ENCODE data around the gene MICAL3.

MICAL3 gene

GRCh38 chr22:17788528-17789378 is 235.6 kb downstream of the MICAL3 start:
- DNase-seq (ENCODE audit: low read depth) = no peak

GRCh38 chr22:17787716-17788330 is 236.5 kb downstream of the MICAL3 start:
- DNase-seq (ENCODE audit: low read depth) = no peak

GRCh38 chr22:17787241-17787640 is 237.1 kb downstream of the MICAL3 start:
- no peak for DNase-seq (ENCODE audit: low read depth)

- no peak for DNase-seq (ENCODE audit: low read depth)
Observed at GRCh38 chr22:17786435-17787161, 237.8 kb downstream of the MICAL3 start.

- peak; percentile 62 for DNase-seq (ENCODE audit: low read depth)
Observed at GRCh38 chr22:17785185-17786184, 238.9 kb downstream of the MICAL3 start.

GRCh38 chr22:17784776-17785175 is 239.6 kb downstream of the MICAL3 start:
- no peak for DNase-seq (ENCODE audit: low read depth)

GRCh38 chr22:17783773-17784480 is 240.4 kb downstream of the MICAL3 start:
- no peak for DNase-seq (ENCODE audit: low read depth)

GRCh38 chr22:17783312-17783711 is 241.0 kb downstream of the MICAL3 start:
- DNase-seq (ENCODE audit: low read depth) = no peak

- no peak for DNase-seq (ENCODE audit: low read depth)
Observed at GRCh38 chr22:17782621-17783020, 241.7 kb downstream of the MICAL3 start.

- DNase-seq (ENCODE audit: low read depth) = no peak
Observed at GRCh38 chr22:17782158-17782557, 242.2 kb downstream of the MICAL3 start.

- DNase-seq (ENCODE audit: low read depth) = peak; percentile 49
Observed at GRCh38 chr22:17781319-17782031, 242.9 kb downstream of the MICAL3 start.

GRCh38 chr22:17780741-17781318 is 243.5 kb downstream of the MICAL3 start:
- no peak for DNase-seq (ENCODE audit: low read depth)

- no peak for DNase-seq (ENCODE audit: low read depth)
Observed at GRCh38 chr22:17780116-17780740, 244.1 kb downstream of the MICAL3 start.

- DNase-seq (ENCODE audit: low read depth) = no peak
Observed at GRCh38 chr22:17779286-17780115, 244.9 kb downstream of the MICAL3 start.

GRCh38 chr22:17778412-17778976 is 245.9 kb downstream of the MICAL3 start:
- no peak for DNase-seq (ENCODE audit: low read depth)

GRCh38 chr22:17777717-17778044 is 246.7 kb downstream of the MICAL3 start:
- no peak for DNase-seq (ENCODE audit: low read depth)

GRCh38 chr22:17777005-17777716 is 247.2 kb downstream of the MICAL3 start:
- peak; percentile 51 for DNase-seq (ENCODE audit: low read depth)

Data from stimulated activated CD8-positive, alpha-beta memory T cell treated with anti-CD3 and anti-CD28 coated beads, Interleukin-4, amount 100 ng/mL, for 24 hours (primary cell).